NT2/D1 (cell line): ENCODE data around the gene ABCB9.
"Not testable (repeated sequence)": the region's sequence is repeated elsewhere in the genome, so short reads cannot be mapped to it uniquely, and the experiment has no call there.

Experiments used
- DNase-seq: peaks from one replicate; pipeline ENCODE4 v3.0.0-alpha.2; 2011; ENCODE audit warnings: low read depth, low spot score
- H3K27me3 ChIP-seq: 2 replicates; pipeline ENCODE4 v1.6.0; 2011; ENCODE audit warnings: mild to moderate bottlenecking; ENCODE audit not compliant: insufficient read length, insufficient read depth
- H3K36me3 ChIP-seq: 2 replicates; pipeline ENCODE4 v1.6.1; 2011; ENCODE audit warnings: mild to moderate bottlenecking, low read length, mixed read lengths; ENCODE audit not compliant: insufficient read depth, insufficient read length
- H3K4me1 ChIP-seq: 2 replicates; pipeline ENCODE4 v1.5.1; 2011; ENCODE audit not compliant: insufficient read depth, insufficient read length
- H3K4me3 ChIP-seq: 2 replicates; pipeline ENCODE4 v1.5.1; 2011; ENCODE audit warnings: low read depth; ENCODE audit not compliant: insufficient read length
- H3K9ac ChIP-seq: 2 replicates; pipeline ENCODE4 v1.6.0; 2011; ENCODE audit warnings: low read depth; ENCODE audit not compliant: insufficient read length
- H3K9me3 ChIP-seq: 2 replicates; pipeline ENCODE4 v1.5.1; 2011; ENCODE audit warnings: mild to moderate bottlenecking, low read length; ENCODE audit not compliant: insufficient read depth
- SUZ12 ChIP-seq: IDR thresholded peaks from 2 replicates; pipeline ENCODE4 v1.6.1; 2011; ENCODE audit not compliant: insufficient read length, insufficient read depth; ENCODE audit errors: extremely low read depth
- YY1 ChIP-seq: IDR thresholded peaks from 2 replicates; pipeline ENCODE4 v1.6.1; 2011; ENCODE audit not compliant: insufficient read length, insufficient read depth
- ZNF274 ChIP-seq: IDR thresholded peaks from 2 replicates; pipeline ENCODE4 v1.6.1; 2011; ENCODE audit warnings: mild to moderate bottlenecking, low read depth, low read length

Gene ABCB9

DNA sequence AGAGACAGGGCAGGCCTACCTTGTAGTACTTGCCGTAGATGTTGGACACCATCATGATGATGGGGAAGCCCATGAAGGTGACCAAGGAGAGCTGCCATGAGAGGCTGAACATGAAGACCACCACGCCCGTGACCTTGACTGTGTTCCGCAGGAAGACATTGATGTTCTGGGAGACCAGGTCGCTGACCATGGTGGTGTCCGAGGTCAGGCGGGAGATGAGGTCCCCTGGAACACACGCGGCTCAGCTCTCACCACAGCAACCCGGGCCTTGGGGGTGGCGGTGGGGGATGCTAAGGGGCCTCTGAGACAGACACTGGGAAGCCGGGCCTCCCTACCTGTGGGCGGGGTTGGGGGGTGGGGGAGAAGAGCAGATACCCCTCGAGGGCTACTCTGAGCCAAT is 17.7 kb downstream of the ABCB9 start:
- Histone ChIP-seq H3K9me3 (no peaks in the 10 kb centered on the region), H3K4me3 (no peak overlapping the region), H3K36me3 (peaks cover 2% of the 10 kb centered on the region), H3K9ac (no peak overlapping the region), H3K4me1 (peaks cover 20% of the 10 kb centered on the region), H3K27me3 (peaks cover 20% of the 10 kb centered on the region)
- DNase-seq = no peak
- TF ChIP-seq ZNF274 (no peak), YY1 (no peak), SUZ12 (no peak)

DNA sequence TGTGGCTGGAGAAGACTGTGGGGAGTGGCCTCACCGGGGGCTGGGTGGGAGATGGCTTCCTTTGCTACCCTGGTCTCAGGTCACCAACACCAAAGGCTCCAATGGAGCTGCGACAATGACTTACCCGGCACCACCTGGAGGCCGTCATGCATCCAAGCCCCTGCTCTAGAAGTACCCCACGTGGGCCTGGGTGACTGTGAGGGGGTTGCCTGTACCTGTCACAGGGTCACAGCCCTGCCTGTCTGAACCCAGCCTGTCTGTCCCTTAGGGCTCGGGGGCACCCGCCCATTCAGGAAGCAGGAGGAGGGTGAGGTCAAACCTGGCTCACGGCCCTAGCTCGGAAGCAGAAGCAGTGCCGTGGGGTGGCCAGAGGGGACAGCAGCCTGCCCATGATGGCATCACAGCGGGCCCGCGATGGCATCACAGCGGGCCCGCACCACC is 18.9 kb downstream of the ABCB9 start:
- Histone ChIP-seq H3K36me3 (peaks cover 2% of the 10 kb centered on the region), H3K9me3 (no peaks in the 10 kb centered on the region), H3K4me1 (peaks cover 21% of the 10 kb centered on the region), H3K27me3 (peaks cover 13% of the 10 kb centered on the region), H3K9ac (no peak overlapping the region), H3K4me3 (no peak overlapping the region)
- DNase-seq = no peak
- TF ChIP-seq YY1 (no peak), ZNF274 (no peak), SUZ12 (no peak)

- H3K27me3 ChIP-seq = peaks cover 13% of the 10 kb centered on the region
- H3K9me3 ChIP-seq = no peaks in the 10 kb centered on the region
- no peak for TF ChIP-seq ZNF274
- no peak for TF ChIP-seq SUZ12
- no peak for TF ChIP-seq YY1
- H3K4me1 ChIP-seq = peaks cover 21% of the 10 kb centered on the region
- DNase-seq = no peak
- H3K4me3 ChIP-seq = no peak overlapping the region
- peak overlapping the region; percentile 3 for H3K9ac ChIP-seq
- H3K36me3 ChIP-seq = peaks cover 2% of the 10 kb centered on the region
Observed at GRCh38 chr12:122946690-122947341, 19.4 kb downstream of the ABCB9 start.

GRCh38 chr12:122944605-122945592 is 21.4 kb downstream of the ABCB9 start:
- Histone ChIP-seq H3K4me1 (peaks cover 26% of the 10 kb centered on the region), H3K27me3 (peaks cover 4% of the 10 kb centered on the region), H3K9me3 (no peaks in the 10 kb centered on the region), H3K9ac (no peak overlapping the region), H3K36me3 (peaks cover 2% of the 10 kb centered on the region), H3K4me3 (no peak overlapping the region)
- no peak for TF ChIP-seq SUZ12
- TF ChIP-seq YY1 = no peak
- no peak for TF ChIP-seq ZNF274
- no peak for DNase-seq

DNA sequence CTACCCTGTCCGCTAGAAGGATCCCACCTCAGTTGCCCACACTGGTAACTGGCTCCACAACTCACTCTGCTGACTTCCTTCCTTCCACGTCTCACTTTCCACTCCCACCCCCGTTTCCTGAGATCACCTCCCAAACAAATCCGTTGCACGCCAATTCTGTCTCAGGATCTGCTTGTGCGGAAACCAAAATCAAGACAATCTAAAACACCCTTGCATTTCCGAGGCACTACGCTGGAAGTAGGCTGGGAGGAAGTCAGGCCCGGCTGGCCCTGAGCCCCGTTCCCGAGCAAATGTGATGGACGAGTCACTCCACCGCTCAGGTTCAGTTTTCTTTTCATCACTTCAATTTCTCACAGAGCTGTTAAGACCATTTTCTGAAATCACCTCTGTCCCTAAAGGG is 23.1 kb downstream of the ABCB9 start:
- no peaks in the 10 kb centered on the region for H3K9me3 ChIP-seq
- no peak overlapping the region for H3K9ac ChIP-seq
- no peaks in the 10 kb centered on the region for H3K27me3 ChIP-seq
- no peak for DNase-seq
- peaks cover 26% of the 10 kb centered on the region for H3K4me1 ChIP-seq
- H3K36me3 ChIP-seq = no peaks in the 10 kb centered on the region
- H3K4me3 ChIP-seq = no peak overlapping the region
- TF ChIP-seq YY1 (no peak), ZNF274 (no peak), SUZ12 (no peak)

- H3K4me3 ChIP-seq = no peak overlapping the region
- H3K9me3 ChIP-seq = no peaks in the 10 kb centered on the region
- no peaks in the 10 kb centered on the region for H3K27me3 ChIP-seq
- no peak overlapping the region for H3K9ac ChIP-seq
- peaks cover 26% of the 10 kb centered on the region for H3K4me1 ChIP-seq
- H3K36me3 ChIP-seq = peaks cover 5% of the 10 kb centered on the region
- DNase-seq = no peak
- no peak for TF ChIP-seq YY1
Observed at GRCh38 chr12:122942637-122943036, 23.6 kb downstream of the ABCB9 start.

- peaks cover 20% of the 10 kb centered on the region for H3K4me1 ChIP-seq
- not testable (repeated sequence) for H3K9ac ChIP-seq, H3K36me3 ChIP-seq, H3K4me3 ChIP-seq, H3K9me3 ChIP-seq, H3K27me3 ChIP-seq, DNase-seq
Observed at GRCh38 chr12:122941351-122941750, 24.9 kb downstream of the ABCB9 start.
